HepG2 (cell line): ENCODE results near the gene KCNQ2. TPM values are rescaled to one million over a fixed set of nuclear protein-coding genes. Genes with fewer than 3 reads are reported as not detected.

Experiments
- ATAC-seq: fragments of 200-7000 bp; cut with Tn5 transposase; 3 replicates; pipeline ENCODE4 v1.9.1; 2020; ENCODE audit warnings: mild to moderate bottlenecking, moderate library complexity
- BruUV-seq: library from RNA; stranded (reverse); fragments of 400-500 nt; replicated peaks from 2 replicates; lab custom pipeline; 2021; lab: Mats Ljungman, UMichigan
- CTCF ChIA-PET: fragments of 300-600 bp; formaldehyde crosslinking; extraction: SDS; loops from one replicate; lab custom pipeline; 2021; ENCODE audit warnings: low total read pairs, inconsistent platforms, low intra/inter-chr PET ratio; lab: Yijun Ruan, JAX
- POLR2A ChIA-PET: fragments of 350-600 bp; sonication (Branson Sonifier 250); formaldehyde crosslinking; loops from one replicate; lab custom pipeline; 2020; ENCODE audit warnings: antibody characterized with exemption, inconsistent platforms; lab: Yijun Ruan, JAX
- DNase-seq: peaks from one replicate; pipeline ENCODE4 v3.0.0-alpha.2; 2015; ENCODE audit warnings: low spot score
- FAIRE-seq: peaks from 3 replicates; lab custom pipeline; 2011; peaks lifted over from hg19 to GRCh38; lab: Jason Lieb, UNC
- H2AFZ ChIP-seq: one replicate; pipeline ENCODE4 v1.6.1; 2011; ENCODE audit warnings: low read length, inconsistent platforms
- H3K27ac ChIP-seq: fragments of 300-600 bp; 3 replicates; pipeline ENCODE4 v1.8.0; 2011; ENCODE audit warnings: mixed run types, mild to moderate bottlenecking, mixed read lengths, low read length, inconsistent platforms; ENCODE audit not compliant: insufficient read depth; ENCODE audit errors: extremely low read length
- H3K27me3 ChIP-seq, 2 experiments: fragments of 200-600 bp in 1 of 2; 2 replicates in 1 of 2; 3 replicates in 1 of 2; pipeline versions ENCODE4 v1.6.0 to v1.8.0; 2011; ENCODE audit warnings: low read length in 2 of 2, mild to moderate bottlenecking in 2 of 2, moderate library complexity in 2 of 2, inconsistent platforms in 1 of 2; ENCODE audit not compliant: insufficient read depth in 2 of 2, control insufficient read depth in 1 of 2
- H3K36me3 ChIP-seq, 2 experiments: fragments of 200-600 bp in 1 of 2; replicated peaks in 1 of 2; 2 replicates in 1 of 2; 3 replicates in 1 of 2; pipeline versions ENCODE4 v1.5.1 to v1.8.0; 2011; ENCODE audit warnings: low read length in 2 of 2, inconsistent platforms in 1 of 2; ENCODE audit not compliant: insufficient read depth in 2 of 2, control insufficient read depth in 1 of 2
- H3K4me1 ChIP-seq: 2 replicates; pipeline ENCODE4 v1.5.1; 2012; ENCODE audit warnings: low read length, inconsistent platforms; ENCODE audit not compliant: insufficient read depth
- H3K4me2 ChIP-seq: 2 replicates; pipeline ENCODE4 v1.6.0; 2011; ENCODE audit warnings: low read depth, low read length, inconsistent platforms
- H3K4me3 ChIP-seq, 3 experiments: fragments of 200-600 bp in 1 of 3; sonication (generic), shearing (Covaris generic) in 1 of 3; replicated peaks in 1 of 3; 2 replicates each; pipeline ENCODE4 v1.5.1; 2011 to 2016; ENCODE audit warnings: low read length in 3 of 3, inconsistent platforms in 2 of 3, low read depth in 2 of 3, mild to moderate bottlenecking in 2 of 3, control low read depth in 1 of 3, mixed read lengths in 1 of 3; ENCODE audit not compliant: insufficient read depth in 1 of 3
- H3K79me2 ChIP-seq: one replicate; pipeline ENCODE4 v1.6.1; 2011; ENCODE audit warnings: low read length, inconsistent platforms; ENCODE audit not compliant: insufficient read depth
- H3K9ac ChIP-seq: 2 replicates; pipeline ENCODE4 v1.6.0; 2011; ENCODE audit warnings: mild to moderate bottlenecking, low read depth, low read length, inconsistent platforms; ENCODE audit not compliant: insufficient read depth
- H3K9me3 ChIP-seq: 2 replicates; pipeline ENCODE4 v1.5.1; 2012; ENCODE audit warnings: mild to moderate bottlenecking, low read length
- H4K20me1 ChIP-seq: 2 replicates; pipeline ENCODE4 v1.6.0; 2011; ENCODE audit warnings: inconsistent platforms, mild to moderate bottlenecking, low read length, moderate library complexity; ENCODE audit not compliant: insufficient read depth
- BORCS8-MEF2B ChIP-seq: sonication (generic); formaldehyde crosslinking; IDR thresholded peaks from 2 replicates; pipeline ENCODE4 v1.8.0; 2022; ENCODE audit warnings: mild to moderate bottlenecking, missing genetic modification reagents
- EZH2 ChIP-seq: conservative IDR thresholded peaks from 2 replicates; pipeline ENCODE4 v1.6.1; 2012; ENCODE audit warnings: mild to moderate bottlenecking, low read depth, low read length, moderate library complexity
- HHEX ChIP-seq: IDR thresholded peaks from 2 replicates; pipeline ENCODE4 v1.6.1; 2016; ENCODE audit warnings: control low read depth
- WGBS: methylation state at CpG from one replicate; pipeline ENCODE4 v1.1.6; 2017; ENCODE audit warnings: low lambda C conversion rate; 5-methylcytosine and 5-hydroxymethylcytosine counted together
- in situ Hi-C: cut with HindIII; loops from 2 replicates; pipeline ENCODE4 v1.10.0; 2017; ENCODE audit warnings: low pct_unique_long_range_greater_than_20kb; ENCODE audit not compliant: extremely low pct_ligation_motif_present
- intact Hi-C: fragments of 100-400 bp; cut with micrococcal nuclease; formaldehyde crosslinking; loops from one replicate; pipeline ENCODE4 v1.10.0; 2022; ENCODE audit not compliant: unreplicated experiment
- polyA plus RNA-seq, 8 experiments: library from polyadenylated mRNA; depleted of rRNA in 3 of 8; stranded (reverse) in 7 of 8; unstranded in 1 of 8; fragments of >200 nt; fragmentation: Illumina TruSeq in 4 of 8; extraction: Trizol in 4 of 8; gene quantifications; 2 replicates each; pipeline versions ENCODE4 v1.2.1 to v1.2.3, GENCODE V29; 2011 to 2016; ENCODE audit warnings: low read depth in 4 of 8, missing spikeins in 1 of 8, mixed read lengths in 1 of 8; ENCODE audit not compliant: insufficient read depth in 1 of 8
- total RNA-seq, 5 experiments: library from RNA; depleted of rRNA; stranded (reverse); fragments of >200 nt; fragmentation: Illumina TruSeq; extraction: Trizol; gene quantifications; 2 replicates each; pipeline ENCODE4 v1.2.3, GENCODE V29; 2016; ENCODE audit warnings: low read depth in 1 of 5

KCNQ2 gene
- total and polyA plus RNA-seq, 2 of the 13 experiments (the other 11 are each of a cell fraction or from before 2014, with no cell fraction given), result not detected

- Histone ChIP-seq H3K4me2 (no peak overlapping the region), H3K36me3 (no peaks in the 10 kb centered on the region), H2AFZ (no peak overlapping the region), H3K27ac (no peak overlapping the region), H3K27me3 (peaks cover 21 to 61% of the 10 kb centered on the region in 2 experiments), H3K79me2 (no peaks in the 10 kb centered on the region), H3K9ac (no peak overlapping the region), H3K4me1 (peaks cover 17% of the 10 kb centered on the region), H3K4me3 (no peak overlapping the region), H4K20me1 (no peaks in the 10 kb centered on the region; the same call in 1 of the 2 replicates), H3K9me3 (no peaks in the 10 kb centered on the region)
- ATAC-seq (no peak), FAIRE-seq (no peak), DNase-seq (no peak)
- in situ Hi-C loops (no loop called here), intact Hi-C loops (no loop called here)
- ChIA-PET CTCF (no interaction called here), POLR2A (no interaction called here)
- BruUV-seq, result no TSS peak
- 20% methylated on average over 2 of the region's 40 CpGs for WGBS
- 0 out of 2 replicates have a peak, but pooled peaks have one; percentile 20 for TF ChIP-seq EZH2
- no peak for TF ChIP-seq HHEX (CRISPR knock-in tag)
Measured at GRCh38 chr20:63487781-63488241, 15.4 kb upstream of the KCNQ2 start.

- TF ChIP-seq BORCS8-MEF2B (no peak), EZH2 (peak; percentile 43; the same call in 1 of the 2 replicates)
- Histone ChIP-seq H3K4me2 (no peak overlapping the region), H3K4me3 (no peak overlapping the region), H3K9me3 (no peaks in the 10 kb centered on the region), H3K36me3 (no peaks in the 10 kb centered on the region), H3K9ac (no peak overlapping the region), H4K20me1 (no peaks in the 10 kb centered on the region; the same call in 1 of the 2 replicates), H3K79me2 (no peaks in the 10 kb centered on the region), H2AFZ (no peak overlapping the region), H3K4me1 (peaks cover 18% of the 10 kb centered on the region), H3K27me3 (peaks cover 25 to 67% of the 10 kb centered on the region in 2 experiments), H3K27ac (no peak overlapping the region)
- 8% methylated on average over 10 of the region's 14 CpGs for WGBS
- POLR2A ChIA-PET, result no interaction called here
- BruUV-seq, result no TSS peak
- CTCF ChIA-PET, result no interaction called here
- intact Hi-C loops, result no loop called here
- FAIRE-seq (no peak), ATAC-seq (no peak), DNase-seq (no peak)
- in situ Hi-C loops, result no loop called here
Measured at GRCh38 chr20:63487116-63487764, 14.8 kb upstream of the KCNQ2 start.
